ENCODE data around the gene PARD6G.

The PARD6G gene

GRCh38 chr18:80218341-80219227, 28.7 kb downstream of the PARD6G start:
- in situ Hi-C loops (cut with HindIII; ENCODE audit: low sequenced_read_pairs): no loop called here

GRCh38 chr18:80213182-80213581, 34.1 kb downstream of the PARD6G start:
- in situ Hi-C loops (cut with HindIII; ENCODE audit: low sequenced_read_pairs): no loop called here

GRCh38 chr18:80210312-80211083, 36.8 kb downstream of the PARD6G start:
- in situ Hi-C loops (cut with HindIII; ENCODE audit: low sequenced_read_pairs): no loop called here

- in situ Hi-C loops (cut with HindIII; ENCODE audit: low sequenced_read_pairs): no loop called here
Observed at GRCh38 chr18:80208620-80209019, 38.7 kb downstream of the PARD6G start.

- in situ Hi-C loops (cut with HindIII; ENCODE audit: low sequenced_read_pairs): no loop called here
Observed at GRCh38 chr18:80205294-80205693, 42.0 kb downstream of the PARD6G start.

- in situ Hi-C loops (cut with HindIII; ENCODE audit: low sequenced_read_pairs): no loop called here
Observed at GRCh38 chr18:80204142-80204541, 43.2 kb downstream of the PARD6G start.

- in situ Hi-C loops (cut with HindIII; ENCODE audit: low sequenced_read_pairs): no loop called here
Observed at GRCh38 chr18:80203249-80203648, 44.1 kb downstream of the PARD6G start.

- in situ Hi-C loops (cut with HindIII; ENCODE audit: low sequenced_read_pairs): no loop called here
Observed at GRCh38 chr18:80202264-80202998, 44.9 kb downstream of the PARD6G start.

- in situ Hi-C loops (cut with HindIII; ENCODE audit: low sequenced_read_pairs): no loop called here
Observed at GRCh38 chr18:80201739-80202138, 45.6 kb downstream of the PARD6G start.

GRCh38 chr18:80200932-80201672, 46.2 kb downstream of the PARD6G start:
- in situ Hi-C loops (cut with HindIII; ENCODE audit: low sequenced_read_pairs): no loop called here

- in situ Hi-C loops (cut with HindIII; ENCODE audit: low sequenced_read_pairs): no loop called here
Observed at GRCh38 chr18:80200171-80200931, 47.0 kb downstream of the PARD6G start.

- in situ Hi-C loops (cut with HindIII; ENCODE audit: low sequenced_read_pairs): no loop called here
Observed at GRCh38 chr18:80198994-80199748, 48.1 kb downstream of the PARD6G start.

- in situ Hi-C loops (cut with HindIII; ENCODE audit: low sequenced_read_pairs): no loop called here
Observed at GRCh38 chr18:80198391-80198790, 48.9 kb downstream of the PARD6G start.

GRCh38 chr18:80197528-80197927, 49.8 kb downstream of the PARD6G start:
- in situ Hi-C loops (cut with HindIII; ENCODE audit: low sequenced_read_pairs): no loop called here

GRCh38 chr18:80196528-80197320, 50.6 kb downstream of the PARD6G start:
- in situ Hi-C loops (cut with HindIII; ENCODE audit: low sequenced_read_pairs): no loop called here

- in situ Hi-C loops (cut with HindIII; ENCODE audit: low sequenced_read_pairs): no loop called here
Observed at GRCh38 chr18:80194874-80195570, 52.3 kb downstream of the PARD6G start.

- in situ Hi-C loops (cut with HindIII; ENCODE audit: low sequenced_read_pairs): no loop called here
Observed at GRCh38 chr18:80193701-80194100, 53.6 kb downstream of the PARD6G start.
